H1 (cell line): ENCODE measurements around the gene SMARCE1. TPM values are rescaled to one million over a fixed set of nuclear protein-coding genes. Genes with fewer than 3 reads are reported as not detected.
A peak's percentile ranks its signal among the peaks of the same experiment; 100 is the strongest.

Experiments used
- CTCF ChIA-PET: fragments of 300-600 bp; sonication (Branson Sonifier 250); formaldehyde crosslinking; loops from one replicate; lab custom pipeline; 2021; ENCODE audit not compliant: partially characterized antibody; lab: Charles Lee
- POLR2A ChIA-PET: fragments of 300-600 bp; sonication (Branson Sonifier 250); formaldehyde crosslinking; loops from one replicate; lab custom pipeline; 2021; ENCODE audit warnings: inconsistent platforms; ENCODE audit not compliant: partially characterized antibody; lab: Charles Lee
- DNase-seq, 2 experiments: peaks; one replicate each; pipeline versions ENCODE4 v3.0.0 to v3.0.0-alpha.2; 2010 to 2022; ENCODE audit warnings: low spot score in 2 of 2, low read depth in 1 of 2, mixed read lengths in 1 of 2
- FAIRE-seq: peaks from 2 replicates; lab custom pipeline; 2011; peaks lifted over from hg19 to GRCh38; lab: Jason Lieb, UNC
- H2AFZ ChIP-seq: 2 replicates; pipeline ENCODE4 v1.8.1; 2012; ENCODE audit warnings: low read length, inconsistent platforms
- H2AK5ac ChIP-seq: 2 replicates; pipeline ENCODE4 v1.6.1; 2013; ENCODE audit warnings: low read depth, low read length
- H2BK120ac ChIP-seq: replicated peaks from 2 replicates; pipeline ENCODE3; 2013; ENCODE audit warnings: low read depth, low read length, inconsistent platforms
- H2BK12ac ChIP-seq: 2 replicates; pipeline ENCODE4 v1.6.1; 2013; ENCODE audit warnings: low read depth, low read length
- H2BK15ac ChIP-seq: 2 replicates; pipeline ENCODE4 v1.6.1; 2013; ENCODE audit warnings: low read length
- H2BK20ac ChIP-seq: 2 replicates; pipeline ENCODE4 v1.6.1; 2013; ENCODE audit warnings: low read length
- H2BK5ac ChIP-seq: 2 replicates; pipeline ENCODE4 v1.6.1; 2013; ENCODE audit warnings: low read depth, low read length
- H3K14ac ChIP-seq: 2 replicates; pipeline ENCODE4 v1.6.1; 2013; ENCODE audit warnings: inconsistent platforms; ENCODE audit not compliant: insufficient read length
- H3K18ac ChIP-seq: 2 replicates; pipeline ENCODE4 v1.6.1; 2013; ENCODE audit warnings: low read length; ENCODE audit errors: extremely low read depth
- H3K23ac ChIP-seq: 2 replicates; pipeline ENCODE4 v1.6.1; 2013; ENCODE audit warnings: inconsistent platforms; ENCODE audit not compliant: insufficient read length
- H3K23me2 ChIP-seq: 2 replicates; pipeline ENCODE4 v1.6.1; 2013; ENCODE audit warnings: low read depth, low read length
- H3K27ac ChIP-seq: 2 replicates; pipeline ENCODE4 v1.6.1; 2011; ENCODE audit warnings: low read depth, low read length, inconsistent platforms
- H3K27me3 ChIP-seq, 4 experiments: replicated peaks in 1 of 4; 1 replicate in 1 of 4; 2 replicates in 3 of 4; pipeline versions ENCODE4 v1.6.1 to v1.8.1; 2011 to 2013; ENCODE audit warnings: low read length in 3 of 4, mild to moderate bottlenecking in 3 of 4, inconsistent platforms in 2 of 4, mixed read lengths in 2 of 4, moderate library complexity in 1 of 4; ENCODE audit not compliant: control insufficient read depth in 3 of 4, insufficient read depth in 3 of 4; ENCODE audit errors: extremely low read depth in 1 of 4
- H3K36me3 ChIP-seq, 4 experiments: 2 replicates each; pipeline versions ENCODE4 v1.6.1 to v1.8.1; 2011 to 2013; ENCODE audit warnings: mild to moderate bottlenecking in 4 of 4, low read length in 3 of 4, moderate library complexity in 2 of 4, control low read depth in 1 of 4, inconsistent platforms in 1 of 4; ENCODE audit not compliant: insufficient read depth in 4 of 4, control insufficient read depth in 2 of 4
- H3K4ac ChIP-seq: replicated peaks from 2 replicates; pipeline ENCODE3; 2013; ENCODE audit warnings: low read length, low read depth, mixed read lengths, inconsistent platforms; ENCODE audit not compliant: insufficient read length
- H3K4me1 ChIP-seq, 4 experiments: replicated peaks in 1 of 4; 1 replicate in 1 of 4; 2 replicates in 3 of 4; pipeline versions ENCODE4 v1.6.1 to v1.8.1; 2011 to 2013; ENCODE audit warnings: low read length in 3 of 4, inconsistent platforms in 2 of 4, mixed read lengths in 1 of 4; ENCODE audit not compliant: insufficient read depth in 4 of 4, control insufficient read depth in 3 of 4
- H3K4me2 ChIP-seq, 2 experiments: 2 replicates each; pipeline versions ENCODE4 v1.6.1 to v1.8.1; 2011 to 2013; ENCODE audit warnings: low read depth in 2 of 2, low read length in 2 of 2, control low read depth in 1 of 2, inconsistent platforms in 1 of 2, mild to moderate bottlenecking in 1 of 2; ENCODE audit not compliant: insufficient read depth in 1 of 2
- H3K4me3 ChIP-seq, 4 experiments: fragments of 200-600, 300-600 bp in 1 of 4; sonication (generic), shearing (Covaris generic), sonication (Bioruptor Twin) in 1 of 4; 2 replicates each; pipeline versions ENCODE4 v1.5.1 to v1.8.1; 2011 to 2016; ENCODE audit warnings: low read length in 4 of 4, low read depth in 3 of 4, control low read depth in 2 of 4, inconsistent platforms in 2 of 4, mild to moderate bottlenecking in 2 of 4, mixed read lengths in 1 of 4, moderate library complexity in 1 of 4; ENCODE audit not compliant: insufficient read depth in 2 of 4; ENCODE audit errors: extremely low read depth in 1 of 4
- H3K56ac ChIP-seq: replicated peaks from 2 replicates; pipeline ENCODE3; 2013; ENCODE audit warnings: low read depth, mild to moderate bottlenecking, mixed read lengths, low read length, inconsistent platforms; ENCODE audit not compliant: insufficient read length
- H3K79me1 ChIP-seq: 2 replicates; pipeline ENCODE4 v1.6.1; 2013; ENCODE audit warnings: low read depth, low read length, control low read depth
- H3K79me2 ChIP-seq, 2 experiments: 2 replicates each; pipeline versions ENCODE4 v1.6.1 to v1.8.1; 2012 to 2013; ENCODE audit warnings: low read length in 2 of 2, mild to moderate bottlenecking in 2 of 2, inconsistent platforms in 1 of 2; ENCODE audit not compliant: insufficient read depth in 2 of 2, control insufficient read depth in 1 of 2
- H3K9ac ChIP-seq, 4 experiments: replicated peaks in 1 of 4; 1 replicate in 1 of 4; 2 replicates in 3 of 4; pipeline versions ENCODE4 v1.6.1 to v1.8.1; 2011 to 2013; ENCODE audit warnings: low read depth in 3 of 4, low read length in 3 of 4, control low read depth in 2 of 4, mild to moderate bottlenecking in 2 of 4, moderate library complexity in 2 of 4, inconsistent platforms in 1 of 4; ENCODE audit errors: extremely low read depth in 1 of 4
- H3K9me3 ChIP-seq, 2 experiments: 2 replicates each; pipeline versions ENCODE4 v1.6.1 to v1.8.1; 2012 to 2013; ENCODE audit warnings: mild to moderate bottlenecking in 2 of 2, moderate library complexity in 2 of 2, control low read depth in 1 of 2, inconsistent platforms in 1 of 2, low read depth in 1 of 2, low read length in 1 of 2, mixed read lengths in 1 of 2; ENCODE audit not compliant: insufficient read depth in 2 of 2
- H4K20me1 ChIP-seq, 2 experiments: replicated peaks in 1 of 2; 2 replicates each; pipeline versions ENCODE3 to v1.8.1; 2011 to 2013; ENCODE audit warnings: inconsistent platforms in 2 of 2, low read length in 2 of 2, mild to moderate bottlenecking in 1 of 2; ENCODE audit not compliant: insufficient read depth in 2 of 2, control insufficient read depth in 1 of 2
- H4K5ac ChIP-seq: 2 replicates; pipeline ENCODE4 v1.6.1; 2013; ENCODE audit warnings: low read length, low read depth, mixed read lengths, inconsistent platforms; ENCODE audit not compliant: insufficient read length
- H4K8ac ChIP-seq: 2 replicates; pipeline ENCODE4 v1.8.0; 2013; ENCODE audit warnings: mild to moderate bottlenecking, moderate library complexity, low read length, inconsistent platforms; ENCODE audit not compliant: insufficient read depth; ENCODE audit errors: extremely low read depth
- H4K91ac ChIP-seq: replicated peaks from 2 replicates; pipeline ENCODE3; 2013; ENCODE audit warnings: low read length, mixed read lengths, inconsistent platforms; ENCODE audit not compliant: insufficient read length
- ATF3 ChIP-seq: IDR thresholded peaks from 2 replicates; pipeline ENCODE4 v1.6.1; 2011; ENCODE audit warnings: low read depth, mild to moderate bottlenecking, low read length; ENCODE audit not compliant: insufficient read depth
- BRCA1 ChIP-seq: IDR thresholded peaks from 2 replicates; pipeline ENCODE4 v1.6.1; 2012; ENCODE audit warnings: low read depth, low read length, improper control_type of control experiment
- CREB1 ChIP-seq: IDR thresholded peaks from 2 replicates; pipeline ENCODE4 v1.6.1; 2012; ENCODE audit warnings: inconsistent platforms
- POU5F1 ChIP-seq: IDR thresholded peaks from 2 replicates; pipeline ENCODE4 v1.6.1; 2011; ENCODE audit warnings: low read depth, mild to moderate bottlenecking, low read length, moderate library complexity
- YY1 ChIP-seq: IDR thresholded peaks from 2 replicates; pipeline ENCODE4 v1.6.1; 2011; ENCODE audit warnings: low read depth, mild to moderate bottlenecking, low read length
- WGBS, 2 experiments: shearing (Covaris generic) in 1 of 2; methylation state at CpG; one replicate each; pipeline versions ENCODE4 v1.1.6 to v1.1.7; 2013 to 2015; ENCODE audit warnings: low lambda C conversion rate in 2 of 2, mixed read lengths in 2 of 2, inconsistent platforms in 1 of 2, low coverage in 1 of 2, missing lambda C conversion rate in 1 of 2; ENCODE audit not compliant: insufficient replicate concordance in 2 of 2, insufficient coverage in 1 of 2, insufficient read length in 1 of 2; ENCODE audit errors: extremely low coverage in 1 of 2, missing lambda C conversion rate in 1 of 2; 5-methylcytosine and 5-hydroxymethylcytosine counted together
- polyA plus RNA-seq, 7 experiments: library from polyadenylated mRNA; depleted of rRNA in 3 of 7; stranded (reverse) in 5 of 7; unstranded in 2 of 7; fragments of >200 nt in 5 of 7; fragments of 200-250 nt in 2 of 7; gene quantifications; 1 replicate in 5 of 7; 2 replicates in 1 of 7; 4 replicates in 1 of 7; pipeline versions ENCODE4 v1.2.1 to v1.2.3, GENCODE V29; 2011 to 2013; ENCODE audit warnings: missing spikeins in 2 of 7, mixed read lengths in 2 of 7
- total RNA-seq: library from RNA; stranded (reverse); fragmentation: NEBNext Ultra II Directional; extraction: Animal tissue kit (Norgen Biotek cat#: 25700); gene quantifications from 2 replicates; pipeline ENCODE4 v1.2.1, GENCODE V29; 2021

SMARCE1 gene
- total and polyA plus RNA-seq, 2 of the 8 experiments (the other 6 are each of a cell fraction or from before 2014, with no cell fraction given), result 30.7 to 131 TPM

- H4K20me1 ChIP-seq, result no peaks in the 10 kb centered on the region
- DNase-seq, result peak in 1 of 2 experiments; percentile 20
- H3K18ac ChIP-seq, result no peak overlapping the region
- no peak overlapping the region for H3K14ac ChIP-seq
- TF ChIP-seq POU5F1 (no peak), YY1 (no peak), CREB1 (no peak), BRCA1 (no peak), ATF3 (no peak)
- TF ChIP-seq, all 59 proteins: peak for 0
- H3K9ac ChIP-seq, result no peak overlapping the region
- H4K8ac ChIP-seq, result no peak overlapping the region
- peaks cover 0 to 3% (median 0%) of the 10 kb centered on the region in 4 experiments; a peak in 2 of 7 replicates for H3K4me1 ChIP-seq
- H3K27me3 ChIP-seq, result no peaks in the 10 kb centered on the region; a peak in 1 of 7 replicates
- no peak overlapping the region for H3K27ac ChIP-seq
- no peaks in the 10 kb centered on the region for H3K79me2 ChIP-seq
- H3K4me3 ChIP-seq, result no peak overlapping the region
- ChIA-PET POLR2A (no interaction called here), CTCF (interaction anchor here (0.6 kb wide), 1 partner anchor 82 kb away, joined by 3 read pairs; no protein-coding TSS in a partner anchor)
- no peak overlapping the region for H3K23ac ChIP-seq
- H4K5ac ChIP-seq, result no peak overlapping the region
- H2BK15ac ChIP-seq, result no peak overlapping the region
- H3K9me3 ChIP-seq, result no peaks in the 10 kb centered on the region
- H4K91ac ChIP-seq, result no peak overlapping the region
- no peak overlapping the region for H2BK20ac ChIP-seq
- no peak overlapping the region for H2BK12ac ChIP-seq
- no peak overlapping the region for H2BK120ac ChIP-seq
- H3K36me3 ChIP-seq, result no peaks in the 10 kb centered on the region
- H3K56ac ChIP-seq, result no peak overlapping the region
- H2AFZ ChIP-seq, result no peak overlapping the region
- H3K4ac ChIP-seq, result no peak overlapping the region
- FAIRE-seq, result peak; percentile 19
- H2BK5ac ChIP-seq, result no peak overlapping the region
- no peaks in the 10 kb centered on the region for H3K79me1 ChIP-seq
- H3K23me2 ChIP-seq, result no peaks in the 10 kb centered on the region
- H3K4me2 ChIP-seq, result no peak overlapping the region
- 81% methylated on average over 8 of the region's 8 CpGs; no CpG with 5 or more reads in 1 of the 2 experiments for WGBS, 2 experiments
- H2AK5ac ChIP-seq, result no peak overlapping the region
Observed at GRCh38 chr17:40600486-40601046, 47.1 kb downstream of the SMARCE1 start.
